NB4 (cell line): ENCODE results near the gene LRRC2.

Source experiments
- POLR2A ChIP-seq: IDR thresholded peaks from 2 replicates; pipeline ENCODE4 v1.6.1; 2011; ENCODE audit warnings: mild to moderate bottlenecking; ENCODE audit not compliant: insufficient read length; ENCODE audit errors: extremely low read depth
- TF ChIP-seq, protein P1 (sequence below): IDR thresholded peaks from one replicate; pipeline ENCODE4 v1.5.1; 2012; ENCODE audit warnings: low read depth, low read length
- TF ChIP-seq, protein P2 (sequence below): IDR thresholded peaks from 2 replicates; pipeline ENCODE4 v1.6.1; 2011; ENCODE audit warnings: low read depth, low read length

DNA sequence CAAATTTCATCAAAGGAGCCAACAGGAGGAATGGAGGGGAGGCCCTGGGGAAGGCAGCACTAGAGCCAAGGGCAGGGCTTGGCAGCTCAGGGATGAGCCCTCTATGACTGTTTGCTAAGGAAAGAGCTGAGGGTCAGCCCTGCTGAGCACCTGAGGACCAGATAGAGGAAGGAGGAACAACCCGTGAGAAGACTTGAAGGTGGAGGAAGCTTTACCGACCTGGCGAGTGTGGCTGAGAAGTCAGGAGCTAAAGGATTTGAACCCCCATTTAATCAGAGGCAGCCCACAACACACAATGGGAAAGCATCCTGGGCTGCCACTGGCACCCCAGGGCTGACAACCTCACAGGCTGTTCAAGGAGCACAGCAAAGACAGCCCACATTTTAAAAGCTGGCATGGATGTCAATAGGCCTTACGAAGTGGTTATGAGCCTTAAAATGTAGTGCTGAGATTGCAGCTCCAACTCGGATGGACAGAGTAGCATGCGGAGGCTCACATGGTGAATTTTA lies 20.7 kb upstream of the LRRC2 start:
- TF ChIP-seq, protein P1, sequence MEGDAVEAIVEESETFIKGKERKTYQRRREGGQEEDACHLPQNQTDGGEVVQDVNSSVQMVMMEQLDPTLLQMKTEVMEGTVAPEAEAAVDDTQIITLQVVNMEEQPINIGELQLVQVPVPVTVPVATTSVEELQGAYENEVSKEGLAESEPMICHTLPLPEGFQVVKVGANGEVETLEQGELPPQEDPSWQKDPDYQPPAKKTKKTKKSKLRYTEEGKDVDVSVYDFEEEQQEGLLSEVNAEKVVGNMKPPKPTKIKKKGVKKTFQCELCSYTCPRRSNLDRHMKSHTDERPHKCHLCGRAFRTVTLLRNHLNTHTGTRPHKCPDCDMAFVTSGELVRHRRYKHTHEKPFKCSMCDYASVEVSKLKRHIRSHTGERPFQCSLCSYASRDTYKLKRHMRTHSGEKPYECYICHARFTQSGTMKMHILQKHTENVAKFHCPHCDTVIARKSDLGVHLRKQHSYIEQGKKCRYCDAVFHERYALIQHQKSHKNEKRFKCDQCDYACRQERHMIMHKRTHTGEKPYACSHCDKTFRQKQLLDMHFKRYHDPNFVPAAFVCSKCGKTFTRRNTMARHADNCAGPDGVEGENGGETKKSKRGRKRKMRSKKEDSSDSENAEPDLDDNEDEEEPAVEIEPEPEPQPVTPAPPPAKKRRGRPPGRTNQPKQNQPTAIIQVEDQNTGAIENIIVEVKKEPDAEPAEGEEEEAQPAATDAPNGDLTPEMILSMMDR = no peak
- TF ChIP-seq POLR2A = no peak
- TF ChIP-seq, protein P2, sequence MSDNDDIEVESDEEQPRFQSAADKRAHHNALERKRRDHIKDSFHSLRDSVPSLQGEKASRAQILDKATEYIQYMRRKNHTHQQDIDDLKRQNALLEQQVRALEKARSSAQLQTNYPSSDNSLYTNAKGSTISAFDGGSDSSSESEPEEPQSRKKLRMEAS = no peak
